Left forelimb (tissue), 1 donor: ENCODE measurements around the gene CETP.
A peak's percentile ranks its signal among the peaks of the same experiment; 100 is the strongest.
"Not testable (repeated sequence)": the region's sequence is repeated elsewhere in the genome, so short reads cannot be mapped to it uniquely, and the experiment has no call there.

Experiments
- DNase-seq: peaks from one replicate; pipeline ENCODE4 v3.0.0-alpha.2; 2018; ENCODE audit warnings: low spot score

Gene CETP

GRCh38 chr16:56981729-56982271, 20.1 kb downstream of the CETP start:
- no peak for DNase-seq

- DNase-seq: no peak
Measured at GRCh38 chr16:56982695-56983094, 20.9 kb downstream of the CETP start.

- no peak for DNase-seq
Measured at GRCh38 chr16:56983211-56983751, 21.5 kb downstream of the CETP start.

- DNase-seq: no peak
Measured at GRCh38 chr16:56984639-56985038, 22.9 kb downstream of the CETP start.

- no peak for DNase-seq
Measured at GRCh38 chr16:56985288-56985961, 23.7 kb downstream of the CETP start.

- no peak for DNase-seq
Measured at GRCh38 chr16:56985962-56986360, 24.2 kb downstream of the CETP start.

GRCh38 chr16:56986361-56986760, 24.6 kb downstream of the CETP start:
- no peak for DNase-seq

- not testable (repeated sequence) for DNase-seq
Measured at GRCh38 chr16:56986908-56987307, 25.2 kb downstream of the CETP start.

- no peak for DNase-seq
Measured at GRCh38 chr16:56987692-56988091, 25.9 kb downstream of the CETP start.

GRCh38 chr16:56988161-56988947, 26.6 kb downstream of the CETP start:
- peak; percentile 63 for DNase-seq

GRCh38 chr16:56988948-56989945, 27.5 kb downstream of the CETP start, which contains the start of gene NLRC5:
NLRC5 (plus strand) TSS chr16:56989557; CDS start chr16:57020713, 31,156 bp downstream.
- DNase-seq: peak; percentile 88

- no peak for DNase-seq
Measured at GRCh38 chr16:56989988-56990387, 28.2 kb downstream of the CETP start.

GRCh38 chr16:56990407-56991286, 28.9 kb downstream of the CETP start:
- no peak for DNase-seq

GRCh38 chr16:56992431-56992830, 30.7 kb downstream of the CETP start:
- not testable (repeated sequence) for DNase-seq

GRCh38 chr16:56993204-56993603, 31.5 kb downstream of the CETP start:
- DNase-seq: no peak

- DNase-seq: no peak
Measured at GRCh38 chr16:56994311-56994710, 32.6 kb downstream of the CETP start.

GRCh38 chr16:56995136-56995805, 33.5 kb downstream of the CETP start:
- DNase-seq: no peak

- DNase-seq: no peak
Measured at GRCh38 chr16:56997264-56997663, 35.5 kb downstream of the CETP start.

GRCh38 chr16:56997931-56998330, 36.2 kb downstream of the CETP start:
- no peak for DNase-seq

GRCh38 chr16:56998352-56998751, 36.6 kb downstream of the CETP start:
- DNase-seq: no peak
